HG03175 (cell line): ENCODE results near the gene PCDHA1.
"Not testable (repeated sequence)": the region's sequence is repeated elsewhere in the genome, so short reads cannot be mapped to it uniquely, and the experiment has no call there.

ENCODE experiments used
- ATAC-seq: cut with Tn5 transposase; IDR thresholded peaks from one replicate; pipeline ENCODE4 v1.9.1; 2021; ENCODE audit warnings: mild to moderate bottlenecking, moderate library complexity; ENCODE audit not compliant: unreplicated experiment

The PCDHA1 gene

DNA sequence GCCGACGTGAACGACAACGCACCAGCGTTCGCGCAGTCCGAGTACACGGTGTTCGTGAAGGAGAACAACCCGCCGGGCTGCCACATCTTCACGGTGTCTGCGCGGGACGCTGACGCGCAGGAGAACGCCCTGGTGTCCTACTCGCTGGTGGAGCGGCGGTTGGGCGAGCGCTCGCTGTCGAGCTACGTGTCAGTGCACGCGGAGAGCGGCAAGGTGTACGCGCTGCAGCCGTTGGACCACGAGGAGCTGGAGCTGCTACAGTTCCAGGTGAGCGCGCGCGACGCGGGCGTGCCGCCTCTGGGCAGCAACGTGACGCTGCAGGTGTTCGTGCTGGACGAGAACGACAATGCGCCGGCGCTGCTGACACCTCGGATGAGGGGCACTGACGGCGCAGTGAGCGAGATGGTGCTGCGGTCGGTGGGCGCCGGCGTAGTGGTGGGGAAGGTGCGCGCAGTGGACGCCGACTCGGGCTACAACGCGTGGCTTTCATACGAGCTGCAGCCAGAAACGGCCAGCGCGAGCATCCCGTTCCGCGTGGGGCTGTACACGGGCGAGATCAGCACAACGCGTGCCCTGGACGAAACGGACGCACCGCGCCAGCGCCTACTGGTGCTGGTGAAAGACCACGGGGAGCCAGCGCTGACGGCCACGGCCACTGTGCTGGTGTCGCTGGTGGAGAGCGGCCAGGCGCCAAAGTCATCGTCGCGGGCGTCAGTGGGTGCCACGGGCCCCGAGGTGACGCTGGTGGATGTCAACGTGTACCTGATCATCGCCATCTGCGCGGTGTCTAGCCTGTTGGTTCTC is 64.1 kb downstream of the PCDHA1 start:
- ATAC-seq = not testable (repeated sequence)

- ATAC-seq = no peak
Observed at GRCh38 chr5:140855772-140856674, 70.1 kb downstream of the PCDHA1 start, which contains the start of gene PCDHA10. Gene PCDHA10, plus strand, starts transcription at chr5:140855897. Its CDS starts 152 bp downstream, at chr5:140856049.

DNA sequence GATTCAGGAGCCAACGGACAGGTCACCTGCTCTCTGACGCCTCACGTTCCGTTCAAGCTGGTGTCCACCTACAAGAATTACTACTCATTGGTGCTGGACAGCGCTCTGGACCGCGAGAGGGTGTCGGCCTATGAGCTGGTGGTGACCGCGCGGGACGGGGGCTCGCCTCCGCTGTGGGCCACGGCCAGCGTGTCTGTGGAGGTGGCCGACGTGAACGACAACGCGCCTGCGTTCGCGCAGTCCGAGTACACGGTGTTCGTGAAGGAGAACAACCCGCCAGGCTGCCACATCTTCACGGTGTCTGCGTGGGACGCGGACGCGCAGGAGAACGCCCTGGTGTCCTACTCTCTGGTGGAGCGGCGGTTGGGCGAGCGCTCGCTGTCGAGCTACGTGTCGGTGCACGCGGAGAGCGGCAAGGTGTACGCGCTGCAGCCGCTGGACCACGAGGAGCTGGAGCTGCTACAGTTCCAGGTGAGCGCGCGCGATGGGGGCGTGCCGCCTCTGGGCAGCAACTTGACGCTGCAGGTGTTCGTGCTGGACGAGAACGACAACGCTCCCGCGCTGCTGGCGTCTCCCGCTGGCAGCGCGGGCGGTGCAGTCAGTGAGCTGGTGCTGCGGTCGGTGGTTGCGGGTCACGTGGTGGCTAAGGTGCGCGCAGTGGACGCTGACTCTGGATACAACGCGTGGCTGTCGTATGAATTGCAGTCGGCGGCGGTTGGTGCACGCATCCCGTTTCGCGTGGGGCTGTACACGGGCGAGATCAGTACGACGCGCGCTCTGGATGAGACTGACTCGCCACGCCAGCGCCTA is 71.4 kb downstream of the PCDHA1 start:
- ATAC-seq = no peak

- no peak for ATAC-seq
Observed at GRCh38 chr5:140857987-140858240, 72.0 kb downstream of the PCDHA1 start.

DNA sequence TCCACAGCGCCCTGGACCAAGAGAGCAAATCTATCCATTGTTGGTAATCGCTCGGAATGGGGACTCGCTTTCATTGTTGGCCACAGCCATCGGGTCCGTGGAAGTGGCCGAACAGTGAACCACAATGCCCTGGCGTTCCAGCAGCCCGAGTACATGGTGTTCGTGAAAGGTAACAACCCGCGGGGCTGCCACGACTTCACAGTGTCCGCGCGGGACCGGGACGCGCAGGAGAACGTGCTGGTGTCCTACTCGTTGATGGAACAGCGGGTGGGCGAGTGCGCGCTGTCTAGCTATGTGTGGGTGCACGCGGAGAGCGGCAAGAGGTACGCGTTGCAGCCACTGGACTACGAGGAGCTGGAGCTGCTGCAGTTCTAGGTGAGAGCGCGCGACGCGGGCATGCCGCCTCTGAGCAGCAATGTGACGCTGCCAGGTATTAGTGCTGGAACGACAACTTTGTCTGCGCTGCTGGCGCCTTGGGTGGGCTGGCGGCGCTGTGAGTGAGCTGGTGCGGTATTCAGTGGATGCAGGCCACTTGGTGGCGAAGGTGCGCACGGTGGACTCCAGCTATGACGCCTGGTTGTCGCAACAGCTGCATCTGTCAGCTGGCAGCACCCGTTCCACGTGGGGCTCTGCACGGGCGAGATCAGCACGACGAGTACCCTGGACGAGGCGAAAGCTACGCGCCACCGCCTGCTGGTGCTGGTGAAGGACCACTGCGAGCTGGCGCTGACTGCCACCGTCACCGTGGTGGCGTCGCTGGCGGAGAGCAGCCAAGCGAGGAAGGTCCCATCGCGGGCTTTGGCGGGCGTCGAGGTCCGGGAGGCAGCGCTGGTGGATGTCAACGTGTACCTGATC is 76.7 kb downstream of the PCDHA1 start:
- ATAC-seq = no peak

DNA sequence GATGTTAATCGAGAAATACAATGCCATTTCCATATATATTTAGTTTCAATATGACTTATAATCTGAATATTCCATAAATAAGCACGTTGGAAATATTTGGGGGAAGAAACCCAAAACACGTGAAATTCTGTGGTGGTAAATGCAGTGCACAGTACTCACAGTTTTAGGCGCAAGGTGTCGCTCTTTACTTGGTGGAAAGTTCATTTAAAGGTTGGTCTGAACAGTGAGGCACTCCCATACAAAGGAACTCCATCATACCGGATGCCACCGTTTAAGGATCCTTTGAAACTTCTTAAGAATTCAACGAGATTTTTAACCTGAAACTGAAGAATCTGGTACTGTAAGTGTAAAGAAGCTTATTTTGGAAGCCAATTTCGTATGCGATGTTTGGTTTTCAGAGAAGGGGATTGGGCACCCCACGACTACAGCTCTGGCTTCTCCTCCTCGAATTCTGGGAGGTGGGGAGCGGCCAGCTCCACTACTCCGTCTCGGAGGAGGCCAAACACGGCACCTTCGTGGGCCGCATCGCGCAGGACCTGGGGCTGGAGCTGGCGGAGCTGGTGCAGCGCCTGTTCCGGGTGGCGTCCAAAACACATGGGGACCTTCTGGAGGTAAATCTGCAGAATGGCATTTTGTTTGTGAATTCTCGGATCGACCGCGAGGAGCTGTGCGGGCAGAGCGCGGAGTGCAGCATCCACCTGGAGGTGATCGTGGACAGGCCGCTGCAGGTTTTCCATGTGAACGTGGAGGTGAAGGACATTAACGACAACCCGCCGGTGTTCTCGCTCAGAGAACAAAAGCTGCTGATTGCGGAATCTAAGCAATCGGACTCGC is 83.0 kb downstream of the PCDHA1 start, which contains the start of gene PCDHA11:
Gene PCDHA11, plus strand, starts transcription at position 237 of the 834 bp plus-strand sequence. Its CDS starts 147 bp downstream, at position 384.
- ATAC-seq = no peak

GRCh38 chr5:140869555-140869886 is 83.6 kb downstream of the PCDHA1 start:
- ATAC-seq = no peak

DNA sequence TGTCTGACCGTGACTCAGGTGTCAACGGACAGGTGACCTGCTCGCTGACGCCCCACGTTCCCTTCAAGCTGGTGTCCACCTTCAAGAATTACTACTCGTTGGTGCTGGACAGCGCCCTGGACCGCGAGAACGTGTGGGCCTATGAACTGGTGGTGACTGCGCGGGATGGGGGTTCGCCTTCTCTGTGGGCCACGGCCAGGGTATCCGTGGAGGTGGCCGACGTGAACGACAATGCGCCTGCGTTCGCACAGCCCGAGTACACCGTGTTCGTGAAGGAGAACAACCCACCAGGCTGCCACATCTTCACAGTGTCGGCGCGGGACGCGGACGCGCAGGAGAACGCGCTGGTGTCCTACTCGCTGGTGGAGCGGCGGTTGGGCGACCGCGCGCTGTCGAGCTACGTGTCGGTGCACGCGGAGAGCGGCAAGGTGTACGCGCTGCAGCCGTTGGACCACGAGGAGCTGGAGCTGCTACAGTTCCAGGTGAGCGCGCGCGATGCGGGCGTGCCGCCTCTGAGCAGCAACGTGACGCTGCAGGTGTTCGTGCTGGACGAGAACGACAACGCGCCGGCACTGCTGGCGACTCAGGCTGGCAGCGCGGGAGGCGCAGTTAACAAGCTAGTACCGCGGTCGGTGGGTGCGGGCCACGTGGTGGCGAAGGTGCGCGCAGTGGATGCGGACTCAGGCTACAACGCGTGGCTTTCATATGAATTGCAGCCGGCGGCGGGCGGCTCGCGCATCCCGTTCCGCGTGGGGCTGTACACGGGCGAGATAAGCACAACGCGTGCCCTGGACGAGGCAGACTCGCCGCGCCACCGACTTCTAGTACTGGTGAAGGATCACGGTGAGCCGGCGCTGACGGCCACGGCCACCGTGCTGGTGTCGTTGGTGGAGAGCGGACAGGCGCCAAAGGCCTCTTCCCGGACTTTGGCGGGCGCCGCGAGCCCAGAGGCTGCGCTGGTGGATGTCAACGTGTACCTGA is 84.6 kb downstream of the PCDHA1 start:
- ATAC-seq = no peak

- ATAC-seq = no peak
Observed at GRCh38 chr5:140875085-140876065, 89.4 kb downstream of the PCDHA1 start, which contains the start of gene PCDHA12. Gene PCDHA12, plus strand, starts transcription at chr5:140875308. Its CDS starts 165 bp downstream, at chr5:140875473.

GRCh38 chr5:140876541-140877261 is 90.8 kb downstream of the PCDHA1 start:
- ATAC-seq = not testable (repeated sequence)

- ATAC-seq = no peak
Observed at GRCh38 chr5:140877262-140877581, 91.3 kb downstream of the PCDHA1 start.

- ATAC-seq = no peak
Observed at GRCh38 chr5:140881889-140882590, 96.1 kb downstream of the PCDHA1 start, which contains the start of gene PCDHA13. Gene PCDHA13, plus strand, starts transcription at chr5:140882124. Its CDS starts 145 bp downstream, at chr5:140882269.

GRCh38 chr5:140882591-140882899 is 96.6 kb downstream of the PCDHA1 start:
- no peak for ATAC-seq

DNA sequence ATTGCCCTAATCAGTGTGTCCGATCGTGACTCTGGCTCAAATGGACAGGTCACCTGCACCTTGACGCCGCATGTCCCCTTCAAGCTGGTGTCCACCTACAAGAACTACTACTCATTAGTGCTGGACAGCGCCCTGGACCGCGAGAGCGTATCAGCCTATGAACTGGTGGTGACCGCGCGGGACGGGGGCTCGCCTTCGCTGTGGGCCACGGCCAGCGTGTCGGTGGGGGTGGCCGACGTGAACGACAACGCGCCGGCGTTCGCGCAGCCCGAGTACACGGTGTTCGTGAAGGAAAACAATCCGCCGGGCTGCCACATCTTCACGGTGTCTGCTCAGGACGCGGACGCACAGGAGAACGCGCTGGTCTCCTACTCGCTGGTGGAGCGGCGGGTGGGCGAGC is 97.4 kb downstream of the PCDHA1 start:
- ATAC-seq = no peak

DNA sequence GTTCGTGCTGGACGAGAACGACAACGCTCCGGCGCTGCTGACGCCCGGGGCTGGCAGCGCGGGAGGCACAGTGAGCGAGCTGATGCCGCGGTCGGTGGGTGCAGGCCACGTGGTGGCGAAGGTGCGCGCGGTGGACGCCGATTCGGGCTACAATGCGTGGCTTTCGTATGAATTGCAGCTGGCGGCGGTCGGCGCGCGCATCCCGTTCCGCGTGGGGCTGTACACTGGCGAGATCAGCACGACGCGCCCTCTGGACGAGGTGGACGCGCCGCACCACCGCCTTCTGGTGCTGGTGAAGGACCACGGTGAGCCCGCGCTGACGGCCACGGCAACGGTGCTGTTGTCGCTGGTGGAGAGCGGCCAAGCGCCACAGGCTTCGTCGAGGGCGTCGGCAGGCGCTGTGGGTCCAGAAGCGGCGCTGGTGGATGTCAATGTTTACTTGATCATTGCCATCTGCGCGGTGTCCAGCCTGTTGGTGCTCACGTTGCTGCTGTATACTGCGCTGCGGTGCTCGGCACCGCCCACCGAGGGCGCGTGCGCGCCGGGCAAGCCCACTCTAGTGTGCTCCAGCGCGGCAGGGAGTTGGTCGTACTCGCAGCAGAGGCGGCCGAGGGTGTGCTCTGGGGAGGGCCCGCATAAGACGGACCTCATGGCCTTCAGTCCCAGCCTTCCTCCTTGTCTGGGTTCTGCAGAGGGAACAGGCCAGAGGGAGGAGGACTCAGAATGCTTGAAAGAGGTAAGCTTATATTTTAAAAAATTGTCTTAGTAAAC is 98.2 kb downstream of the PCDHA1 start:
- no peak for ATAC-seq
